Gastrocnemius medialis (tissue), 4 donors: Measurements from ENCODE around the gene IL1A.

Experiments
- CTCF ChIP-seq, 5 experiments: fragments of 450-650 bp in 3 of 5; fragments of 200-600 bp in 2 of 5; sonication (generic) in 2 of 5; IDR thresholded peaks in 4 of 5; conservative IDR thresholded peaks in 1 of 5; 1 replicate in 4 of 5; 2 replicates in 1 of 5; pipeline ENCODE4 v1.5.1; 2016 to 2019; ENCODE audit warnings: antibody characterized with exemption in 5 of 5, mild to moderate bottlenecking in 3 of 5, moderate library complexity in 3 of 5
- POLR2A ChIP-seq, 2 donors: fragments of 450-650 bp; IDR thresholded peaks; one replicate each; pipeline ENCODE4 v1.6.1; 2017; ENCODE audit warnings: antibody characterized with exemption in 2 of 2, mild to moderate bottlenecking in 2 of 2, moderate library complexity in 2 of 2

DNA sequence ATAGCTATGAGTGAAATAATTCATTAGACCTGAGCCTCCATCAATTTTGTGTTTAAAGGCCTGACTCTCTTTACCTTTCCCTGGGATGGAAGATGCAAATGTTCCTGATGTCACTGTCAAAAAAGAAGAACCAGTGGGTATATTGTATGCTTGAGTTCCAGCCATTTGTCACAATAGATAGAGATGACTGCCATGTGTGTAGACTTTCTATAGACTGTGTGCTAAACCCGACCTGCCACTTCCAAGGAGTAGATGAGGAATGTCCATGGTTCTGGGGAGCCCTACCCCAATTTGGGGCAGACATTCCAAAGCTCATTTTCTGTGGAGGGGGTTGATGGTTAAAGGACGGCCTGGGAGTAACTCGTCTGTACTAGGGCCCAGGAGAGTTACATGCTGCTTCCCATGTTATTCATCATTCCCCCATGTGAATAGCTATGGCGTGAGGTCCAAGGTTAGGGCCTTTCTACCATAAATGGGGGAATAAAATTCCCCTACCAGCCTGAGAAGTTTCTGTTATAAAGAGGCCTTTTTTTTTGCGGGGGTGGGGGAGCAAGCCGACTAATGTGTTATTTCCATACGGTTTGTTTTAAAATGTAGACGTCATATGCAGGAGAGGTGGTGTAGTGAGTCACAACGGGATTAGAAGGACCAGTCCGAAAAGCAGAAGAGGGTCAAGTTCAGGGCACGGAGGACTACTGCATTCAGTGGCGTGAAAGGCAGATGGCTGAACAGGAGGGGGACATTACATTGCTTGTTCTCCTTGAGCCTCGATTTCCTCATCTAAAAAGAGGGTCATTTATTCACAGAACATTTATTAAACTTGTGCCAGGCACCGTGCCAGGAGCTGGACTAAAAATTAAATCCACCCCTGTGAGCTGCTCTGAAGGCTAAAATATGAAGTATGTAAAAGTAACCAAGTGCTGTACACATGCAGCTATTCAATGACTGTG lies 28.3 kb upstream of the IL1A start:
- TF ChIP-seq CTCF (IDR thresholded peaks at IDR 0.05 in 4 of 5, conservative IDR thresholded peaks at IDR 0.05 in 1 of 5) (no peak), POLR2A (IDR thresholded peaks at IDR 0.05) (no peak)
